Stimulated activated CD8-positive, alpha-beta memory T cell treated with anti-CD3 and anti-CD28 coated beads, Interleukin-15, amount 100 ng/mL, for 4 hours (primary cell): ENCODE data around the gene CLDN18.

ENCODE experiments used
- DNase-seq, 2 donors: peaks; one replicate each; pipeline ENCODE4 v3.0.0-alpha.2; 2020; ENCODE audit warnings: low read depth in 2 of 2

The CLDN18 gene

DNA sequence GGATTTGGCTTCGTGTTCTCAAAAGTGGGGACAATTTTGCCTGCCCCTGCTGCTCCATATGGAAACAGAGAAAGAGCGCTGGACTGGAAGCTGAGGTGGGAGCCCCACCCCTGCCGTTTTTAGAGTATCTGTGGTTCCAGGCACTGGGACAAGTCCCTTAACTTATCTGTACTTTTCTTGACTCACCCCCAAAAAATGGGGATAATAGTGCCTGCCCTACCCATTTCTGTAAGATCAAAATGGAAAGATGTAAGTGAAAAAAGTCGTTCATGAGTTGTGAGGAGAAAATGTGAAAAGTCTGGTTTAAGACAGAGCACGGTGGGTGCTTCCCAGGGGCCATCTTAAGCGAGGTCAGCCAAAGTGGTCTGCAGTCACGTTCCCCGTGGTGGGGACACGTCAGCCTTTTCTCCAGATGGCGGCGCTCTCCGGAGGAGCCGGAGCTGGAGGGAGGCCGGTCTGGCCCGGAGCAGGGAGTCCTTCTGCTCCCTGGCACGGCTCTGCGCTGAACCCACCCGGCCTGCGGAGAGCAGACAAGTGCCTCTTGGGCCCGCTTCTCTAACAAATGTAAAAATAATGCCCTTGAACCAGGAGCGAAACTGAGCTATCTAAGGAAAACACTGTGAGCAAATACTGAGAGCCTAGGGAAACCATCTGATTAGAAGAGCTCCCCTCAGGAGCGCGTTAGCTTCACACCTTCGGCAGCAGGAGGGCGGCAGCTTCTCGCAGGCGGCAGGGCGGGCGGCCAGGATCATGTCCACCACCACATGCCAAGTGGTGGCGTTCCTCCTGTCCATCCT is at the start of gene CLDN18:
Gene CLDN18 (plus strand): TSS at position 690 of the 797 bp plus-strand sequence. CDS start 61 bp downstream, at position 751.
- DNase-seq = no peak

DNA sequence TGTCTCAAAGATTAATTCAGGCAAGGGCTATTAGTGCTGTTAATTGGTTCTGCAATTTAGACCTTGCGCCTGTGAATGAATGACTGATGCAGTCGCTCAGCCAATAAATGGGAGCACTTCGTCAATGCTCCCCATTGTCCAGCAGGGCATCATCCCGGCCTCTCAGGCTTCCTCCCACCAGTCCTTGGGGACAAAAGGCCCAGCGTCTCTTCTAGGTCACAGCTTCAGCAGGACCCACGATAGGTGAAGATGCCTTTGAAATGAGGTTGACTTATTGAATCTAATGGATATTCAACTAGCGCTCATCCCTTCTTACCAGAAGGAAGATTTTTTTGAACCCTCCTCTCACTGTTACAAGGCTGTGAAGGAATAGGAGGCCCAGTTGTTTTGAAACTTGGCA is 47.7 kb upstream of the CLDN18 start:
- DNase-seq = no peak

DNA sequence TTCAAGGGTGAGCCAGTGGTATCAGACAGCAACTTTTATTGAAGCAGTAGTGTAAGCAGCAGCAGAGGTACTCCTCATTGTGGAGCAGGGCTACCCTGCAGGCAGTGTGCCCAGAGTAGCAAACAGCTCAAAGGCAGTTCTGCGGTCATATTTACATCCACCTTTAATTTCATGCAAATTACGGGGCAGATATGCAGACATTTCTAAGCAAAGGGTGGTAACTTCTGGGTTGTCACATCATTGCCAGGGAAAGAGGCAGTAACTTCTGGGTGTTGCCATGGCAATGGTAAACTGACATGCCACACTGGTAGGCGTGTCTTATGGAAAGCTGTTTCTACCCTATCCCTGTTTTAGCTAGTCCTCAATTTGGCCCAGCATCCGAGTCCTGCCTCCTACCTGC is 46.5 kb upstream of the CLDN18 start:
- DNase-seq = no peak

DNA sequence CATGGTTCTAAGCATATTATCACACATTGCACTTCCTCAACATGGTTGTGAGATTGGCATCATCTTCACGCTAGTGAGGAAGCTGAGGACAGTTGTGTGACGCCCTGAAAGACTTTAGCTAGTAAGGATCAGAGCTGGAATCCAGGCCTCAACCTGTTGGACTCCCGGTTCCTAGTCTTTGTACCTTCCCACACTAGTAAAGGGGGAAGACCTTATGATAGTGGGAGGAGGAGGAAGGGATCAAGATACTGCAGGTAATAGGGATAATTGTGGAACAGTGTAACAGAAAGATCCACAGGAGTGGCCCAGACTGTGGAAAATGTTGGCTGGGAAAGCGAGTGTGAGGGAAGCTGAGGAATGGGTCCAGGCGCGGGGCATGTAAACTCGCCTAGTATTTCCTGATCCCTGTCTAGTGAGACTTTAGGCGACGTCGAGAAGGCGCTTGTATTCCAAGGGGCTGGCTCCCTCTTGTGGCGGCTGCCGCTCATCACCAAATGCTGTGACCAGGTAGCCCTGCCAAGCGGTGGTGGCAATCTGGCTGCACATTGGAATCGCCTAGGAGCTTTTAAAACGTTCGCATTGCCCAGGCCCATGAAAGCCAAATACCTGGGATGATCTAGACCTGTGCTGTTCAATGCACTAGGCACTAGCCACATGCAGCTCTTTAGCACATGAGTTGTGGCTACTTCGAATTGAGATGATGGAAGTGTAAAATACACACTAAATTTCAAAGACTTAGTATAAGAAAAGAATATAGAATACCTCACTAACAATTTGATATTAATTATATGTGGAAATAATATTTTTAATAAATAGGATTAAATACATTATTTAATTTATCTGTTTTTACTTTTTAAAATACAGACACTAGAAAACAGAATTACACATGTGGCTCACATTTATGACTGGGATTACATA is 38.8 kb upstream of the CLDN18 start:
- no peak for DNase-seq

DNA sequence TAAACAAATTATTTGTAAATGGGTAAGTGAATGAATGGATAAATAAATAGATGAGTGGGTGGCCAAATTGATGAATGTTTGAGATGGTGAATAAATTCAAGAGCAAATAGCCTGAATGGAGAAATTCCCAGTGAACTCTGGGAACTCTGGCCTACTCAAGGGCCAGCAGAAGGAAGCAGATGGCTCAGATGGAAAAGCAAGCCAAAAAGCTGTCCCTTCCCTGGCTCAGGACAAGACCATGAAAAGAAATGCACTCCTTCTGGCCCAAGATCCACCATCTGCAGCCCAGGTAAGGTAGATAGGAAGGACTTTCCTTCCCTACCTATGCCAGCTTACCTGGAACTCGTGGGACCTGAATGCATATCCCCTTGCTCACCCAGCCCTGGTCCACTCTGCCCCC is 37.6 kb upstream of the CLDN18 start:
- no peak for DNase-seq

DNA sequence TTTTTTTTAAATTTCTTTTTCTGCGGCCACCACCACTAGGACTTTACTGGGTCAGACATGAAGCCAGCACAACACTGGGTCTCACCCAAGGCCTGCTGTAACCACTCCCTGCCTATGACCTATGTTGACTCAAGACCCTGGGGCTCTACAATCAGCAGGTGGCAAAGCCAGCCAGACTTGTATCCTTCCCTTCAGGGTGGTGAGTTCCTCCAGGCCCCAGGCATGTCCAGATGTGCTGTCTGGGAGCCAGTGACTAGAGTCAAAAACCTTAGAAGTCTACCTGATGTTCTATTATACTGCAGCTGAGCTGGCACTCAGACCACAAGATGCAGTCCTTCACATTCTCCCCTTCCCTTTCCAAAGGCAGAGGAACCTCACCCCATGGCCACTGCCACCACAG is 31.6 kb upstream of the CLDN18 start:
- no peak for DNase-seq

DNA sequence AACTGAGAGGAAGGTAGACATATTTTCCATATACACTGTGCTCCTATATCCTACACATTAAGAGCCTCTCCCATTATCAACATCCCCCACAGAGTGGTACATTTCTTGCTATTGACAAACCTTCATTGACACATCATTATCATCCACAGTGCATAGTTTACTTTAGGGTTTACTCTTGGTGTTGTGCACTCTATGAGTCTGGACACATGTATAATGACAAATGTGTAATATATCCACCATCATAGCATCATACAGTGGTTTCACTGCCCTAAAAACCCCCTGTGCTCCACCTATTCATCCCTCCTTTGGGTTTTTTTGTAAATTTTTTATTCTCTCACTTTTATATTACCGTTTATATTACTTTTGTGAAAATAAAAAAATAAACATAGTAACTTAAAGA is 22.2 kb upstream of the CLDN18 start:
- no peak for DNase-seq

DNA sequence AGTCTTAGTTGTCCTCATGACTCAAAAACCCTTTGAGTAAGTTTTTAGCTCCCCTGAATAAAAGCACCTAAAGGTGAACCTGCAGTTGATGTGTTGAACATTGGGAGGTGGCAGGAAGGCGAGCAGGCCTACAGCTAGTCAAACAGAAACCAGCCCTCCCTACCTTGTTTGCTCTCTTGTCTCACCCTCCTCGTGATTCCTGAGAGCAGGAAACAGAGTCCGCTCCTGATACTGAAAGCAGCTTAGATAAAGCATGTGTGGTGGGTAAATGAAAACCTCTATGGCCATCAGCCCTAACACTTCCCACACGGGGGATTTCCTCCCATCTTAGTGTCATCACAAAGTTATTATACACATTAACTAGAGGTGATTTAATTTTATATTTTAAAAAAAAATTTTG is 21.8 kb upstream of the CLDN18 start:
- DNase-seq = no peak

DNA sequence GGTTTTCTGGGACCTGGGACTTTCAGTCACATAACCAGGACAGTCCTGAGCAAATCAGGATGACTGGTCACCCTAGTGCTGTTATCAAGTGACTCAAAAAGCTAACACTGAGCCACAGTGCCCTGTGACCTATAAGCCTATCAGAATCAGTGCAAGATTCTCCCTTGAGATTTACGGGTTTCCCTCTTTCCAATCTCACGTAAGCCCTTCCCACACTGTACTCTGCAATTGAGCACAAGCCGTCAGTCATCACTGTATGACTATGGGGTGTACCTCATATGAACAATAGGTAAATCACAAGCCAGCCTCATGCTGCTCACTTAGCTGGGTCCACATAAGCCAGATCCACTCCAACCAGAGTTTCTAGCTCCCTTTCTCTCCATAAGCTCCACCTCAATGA is 21.0 kb upstream of the CLDN18 start:
- no peak for DNase-seq

DNA sequence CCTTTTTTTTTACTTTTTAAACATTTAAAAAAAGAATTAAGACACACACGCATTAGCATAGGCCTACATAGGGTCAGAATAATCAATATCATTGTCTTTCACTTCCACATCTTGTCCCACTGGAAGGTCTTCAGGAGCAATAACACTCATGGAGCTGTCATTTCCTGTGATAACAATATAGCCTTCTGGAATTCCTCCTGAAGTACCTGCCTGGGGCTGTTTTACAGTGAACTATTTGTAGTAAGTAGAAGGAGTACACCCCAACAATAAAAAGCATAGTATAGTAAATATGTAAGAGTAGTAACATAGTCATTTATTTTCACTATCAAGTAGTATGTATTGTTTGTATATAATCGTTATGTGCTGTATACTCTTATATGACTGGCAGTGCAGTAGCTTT is 19.5 kb upstream of the CLDN18 start:
- DNase-seq = no peak

DNA sequence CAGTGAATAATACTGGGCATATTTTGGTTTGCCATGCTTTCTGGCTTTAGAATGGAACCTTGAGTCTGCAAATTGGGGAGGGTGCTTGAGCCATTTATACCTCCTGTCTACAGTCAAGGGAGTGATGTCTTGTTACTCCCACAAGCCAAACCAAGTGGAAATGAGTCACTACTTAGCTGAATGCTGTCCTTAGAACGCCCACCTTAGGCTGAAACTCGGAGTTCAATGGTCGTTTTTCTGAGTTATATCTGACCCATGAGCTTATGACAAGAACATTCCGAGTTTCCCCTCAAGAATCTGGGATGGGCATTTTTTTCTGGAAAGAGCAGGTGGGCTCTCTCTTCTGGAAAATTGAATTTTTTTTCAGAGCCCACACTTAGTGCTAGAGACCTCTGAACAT is 17.4 kb upstream of the CLDN18 start:
- no peak for DNase-seq

DNA sequence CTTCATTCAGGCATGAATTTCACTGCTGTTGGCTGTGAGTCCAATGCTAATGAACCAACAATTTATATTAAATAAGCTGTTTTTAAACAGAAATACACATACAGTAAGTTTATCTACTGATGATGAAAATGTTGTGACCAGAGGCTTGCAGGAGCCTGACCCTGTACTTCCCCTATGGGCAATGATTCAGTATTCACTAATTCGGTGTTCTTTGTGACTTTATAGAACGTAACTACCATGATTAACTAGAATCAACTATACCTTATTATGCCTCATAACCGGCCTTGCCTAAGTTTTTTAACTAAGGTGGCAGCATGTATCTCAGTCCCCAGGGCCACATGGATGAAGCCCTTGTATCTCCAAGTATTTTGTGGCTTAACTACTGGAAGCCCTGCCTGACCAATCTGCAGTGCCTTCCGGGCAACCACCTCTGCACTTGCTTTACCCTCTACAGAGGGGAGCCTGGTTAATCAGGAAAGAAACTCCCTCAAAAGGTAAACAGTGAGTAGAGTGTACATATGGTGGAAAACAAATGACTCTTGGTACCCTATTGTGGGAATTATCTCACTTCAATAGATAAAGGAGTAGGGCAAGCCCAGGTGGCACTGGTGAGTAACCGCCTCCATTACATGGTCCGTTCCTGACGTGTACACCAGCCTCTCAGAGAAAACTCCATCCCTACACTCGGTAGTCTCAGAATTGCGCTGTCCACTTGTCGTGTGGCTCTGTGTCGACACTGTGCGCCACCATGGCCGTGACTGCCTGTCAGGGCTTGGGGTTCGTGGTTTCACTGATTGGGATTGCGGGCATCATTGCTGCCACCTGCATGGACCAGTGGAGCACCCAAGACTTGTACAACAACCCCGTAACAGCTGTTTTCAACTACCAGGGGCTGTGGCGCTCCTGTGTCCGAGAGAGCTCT is 11.6 kb upstream of the CLDN18 start:
- no peak for DNase-seq

DNA sequence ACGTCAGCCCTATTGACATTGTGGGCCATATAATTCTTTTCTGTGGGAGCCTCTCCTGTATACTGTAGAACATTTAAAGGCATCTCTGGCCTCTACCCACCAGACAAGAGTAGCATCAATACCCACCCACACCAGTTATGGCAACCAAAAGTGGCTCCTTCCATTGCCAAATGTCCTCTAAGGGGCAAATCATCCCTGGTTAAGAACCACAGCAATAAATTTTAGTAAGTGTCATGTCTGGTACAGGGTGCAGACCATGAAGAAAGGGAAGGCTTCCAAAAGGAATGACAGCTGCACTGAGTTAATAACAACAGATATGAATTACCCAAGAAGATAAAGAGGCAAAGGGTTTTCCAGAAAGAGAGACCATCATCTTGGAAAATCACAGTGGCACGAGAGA is 6.9 kb upstream of the CLDN18 start:
- DNase-seq = no peak

DNA sequence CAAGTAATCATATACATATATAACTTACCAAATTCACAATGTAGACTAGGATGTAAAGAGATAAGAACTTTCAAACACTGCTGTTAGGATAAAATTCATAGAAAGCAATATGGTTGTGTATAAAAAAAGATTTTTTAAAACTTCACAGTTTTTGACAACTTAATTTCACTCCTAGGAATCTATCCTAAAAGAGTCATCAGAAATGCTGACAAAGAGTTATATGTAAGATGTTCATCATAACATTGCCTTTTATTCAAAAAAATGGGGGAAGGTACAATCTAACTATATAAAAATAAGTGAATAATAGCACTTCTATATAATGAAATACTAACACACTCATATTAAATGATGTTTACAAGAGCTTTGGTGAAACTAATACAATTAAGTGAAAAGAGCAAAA is 4.3 kb upstream of the CLDN18 start:
- DNase-seq = no peak

DNA sequence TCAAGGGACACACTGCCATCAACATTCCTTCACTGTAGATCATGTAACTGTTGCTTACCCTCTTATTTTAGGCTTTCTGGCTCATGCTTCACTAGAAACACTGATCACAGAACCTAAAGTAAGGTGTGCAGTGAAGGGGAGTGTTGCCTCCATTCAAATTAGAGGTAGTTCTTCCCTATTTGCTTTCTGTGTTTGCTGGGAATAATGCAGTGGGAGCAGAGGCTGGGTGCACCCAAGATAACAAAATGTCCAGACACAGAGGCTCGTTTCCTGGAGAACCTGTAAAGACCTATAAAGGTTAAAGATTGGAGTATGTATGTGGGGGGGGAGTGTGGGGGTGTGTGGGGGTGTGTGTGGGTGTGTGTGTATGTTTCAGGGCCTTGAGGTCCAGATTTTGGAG is 2.1 kb upstream of the CLDN18 start:
- no peak for DNase-seq

DNA sequence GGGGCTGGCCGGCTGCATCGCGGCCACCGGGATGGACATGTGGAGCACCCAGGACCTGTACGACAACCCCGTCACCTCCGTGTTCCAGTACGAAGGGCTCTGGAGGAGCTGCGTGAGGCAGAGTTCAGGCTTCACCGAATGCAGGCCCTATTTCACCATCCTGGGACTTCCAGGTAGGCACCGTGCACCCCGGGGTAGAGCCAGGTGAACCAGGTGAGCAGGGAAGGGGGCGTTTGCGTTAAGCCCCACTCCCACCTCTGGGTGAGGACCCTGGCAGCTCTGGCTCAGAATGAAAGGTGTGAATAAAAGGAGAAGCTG is 267 bp downstream of the CLDN18 start:
- DNase-seq = no peak

DNA sequence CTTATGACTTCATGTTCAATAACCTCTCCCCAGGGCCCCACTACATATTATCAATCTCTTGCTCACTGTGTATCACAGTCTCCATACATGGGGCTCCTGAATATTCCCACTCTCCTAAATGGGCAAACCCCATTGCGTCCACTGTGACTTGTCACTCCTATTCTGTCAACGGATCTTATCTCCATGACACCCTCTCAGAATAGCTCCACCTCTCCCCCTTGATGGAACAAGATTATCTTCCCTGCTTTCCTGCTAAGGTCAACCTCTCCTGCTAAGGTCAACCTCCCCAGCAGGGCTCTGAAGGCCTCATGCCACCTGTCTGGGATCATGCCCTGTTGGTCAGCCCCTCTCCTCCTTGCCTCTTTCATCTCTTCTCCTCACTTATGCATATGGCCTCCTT is 1.8 kb downstream of the CLDN18 start:
- DNase-seq = no peak

DNA sequence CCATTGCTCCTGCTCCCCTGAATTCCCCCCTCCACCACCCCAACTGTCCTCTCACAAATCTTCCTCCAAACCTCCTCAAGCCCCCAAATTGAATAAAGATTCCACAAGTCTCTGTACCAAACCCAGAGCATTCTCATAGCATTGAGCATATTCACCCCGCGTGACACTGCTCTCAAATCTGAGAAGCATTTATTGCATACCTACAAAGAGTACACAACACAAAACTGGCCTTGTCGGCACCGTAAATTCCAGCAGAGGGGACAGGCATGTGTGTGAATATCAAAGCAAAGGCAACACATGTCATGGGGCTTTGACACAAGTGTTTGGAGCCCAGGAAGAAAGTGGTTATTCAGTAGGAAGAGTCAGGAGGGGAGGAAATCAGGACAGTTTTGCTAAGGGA is 2.6 kb downstream of the CLDN18 start:
- no peak for DNase-seq

DNA sequence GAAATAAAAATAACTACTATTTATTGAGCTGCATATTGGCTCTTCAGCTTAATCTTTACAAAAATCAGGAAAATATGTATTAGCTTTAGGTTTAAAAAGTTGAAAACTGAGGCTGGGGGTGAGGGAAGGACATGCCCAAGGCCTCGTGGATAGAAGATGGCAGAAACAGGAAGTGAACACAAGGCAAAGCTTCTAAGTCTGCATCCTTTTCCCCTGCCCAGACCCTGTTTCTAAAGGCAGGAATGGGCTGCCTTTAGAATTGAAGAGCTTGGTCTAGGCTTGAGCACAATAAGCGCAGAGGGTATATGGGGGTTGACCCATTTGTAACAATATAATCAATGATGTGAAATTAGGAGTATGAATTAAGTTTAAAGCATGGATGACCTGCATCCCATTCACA is 6.1 kb downstream of the CLDN18 start:
- no peak for DNase-seq

DNA sequence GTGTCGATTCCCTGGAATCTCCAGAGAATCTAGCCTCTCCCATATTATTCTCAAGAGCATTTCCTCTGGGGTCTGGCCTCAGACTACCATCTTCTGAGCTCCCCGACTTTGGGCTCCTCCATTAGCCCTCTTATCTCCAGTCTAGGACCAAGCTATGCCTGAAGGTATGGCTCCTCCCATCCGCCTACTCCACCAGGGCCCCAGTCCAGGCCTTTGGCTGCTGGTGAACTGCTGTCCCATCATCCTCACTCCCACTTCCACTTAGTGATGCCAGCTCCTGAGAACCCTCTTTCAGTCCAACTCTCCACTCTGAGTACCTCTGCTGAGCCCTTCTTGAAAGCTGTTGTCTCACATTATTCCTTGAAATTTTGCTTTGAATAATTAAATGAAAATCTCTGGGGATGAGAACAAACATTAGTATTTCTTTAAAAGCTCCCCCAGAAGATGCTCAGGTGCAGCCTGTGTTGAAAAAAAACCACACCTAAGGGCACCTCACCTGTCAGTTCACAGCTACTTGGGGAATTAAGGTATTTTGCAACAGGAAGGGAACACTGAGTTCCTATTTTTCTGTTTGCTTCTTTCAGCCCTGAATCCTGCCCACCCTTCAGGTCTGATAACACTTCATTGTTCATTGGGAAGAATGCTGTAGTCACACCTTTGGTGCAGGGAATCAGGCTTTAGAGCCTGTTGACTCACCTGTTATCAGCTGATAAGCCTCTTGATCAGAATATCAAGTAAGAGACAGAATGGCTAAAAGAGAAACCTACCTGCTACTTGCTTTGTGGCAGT is 9.5 kb downstream of the CLDN18 start:
- DNase-seq = no peak

DNA sequence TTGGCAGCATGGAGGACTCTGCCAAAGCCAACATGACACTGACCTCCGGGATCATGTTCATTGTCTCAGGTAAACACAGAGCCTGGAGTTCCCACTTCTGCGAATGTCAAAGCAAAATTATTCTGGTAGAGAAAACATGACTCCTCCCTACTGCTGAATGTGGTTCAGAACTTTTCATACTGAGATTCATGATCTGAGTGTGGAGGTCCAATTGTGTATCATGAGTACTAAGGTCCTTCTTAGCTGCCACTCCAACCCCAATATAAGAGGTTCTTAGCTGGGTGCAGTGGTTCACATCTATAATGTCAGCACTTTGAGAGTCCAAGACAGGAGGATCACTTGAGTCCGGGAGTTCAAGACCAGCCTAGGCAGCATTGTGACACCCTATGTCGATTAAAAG is 13.8 kb downstream of the CLDN18 start:
- DNase-seq = no peak
